Stimulated activated CD8-positive, alpha-beta memory T cell treated with anti-CD3 and anti-CD28 coated beads, Interleukin-4, amount 100 ng/mL, for 48 hours (primary cell): Measurements from ENCODE around the gene LGMN.
A peak's percentile ranks its signal among the peaks of the same experiment; 100 is the strongest.
"Not testable (repeated sequence)": the region's sequence is repeated elsewhere in the genome, so short reads cannot be mapped to it uniquely, and the experiment has no call there.

ENCODE experiments used
- DNase-seq: peaks from one replicate; pipeline ENCODE4 v3.0.0-alpha.2; 2020

The LGMN gene

DNA sequence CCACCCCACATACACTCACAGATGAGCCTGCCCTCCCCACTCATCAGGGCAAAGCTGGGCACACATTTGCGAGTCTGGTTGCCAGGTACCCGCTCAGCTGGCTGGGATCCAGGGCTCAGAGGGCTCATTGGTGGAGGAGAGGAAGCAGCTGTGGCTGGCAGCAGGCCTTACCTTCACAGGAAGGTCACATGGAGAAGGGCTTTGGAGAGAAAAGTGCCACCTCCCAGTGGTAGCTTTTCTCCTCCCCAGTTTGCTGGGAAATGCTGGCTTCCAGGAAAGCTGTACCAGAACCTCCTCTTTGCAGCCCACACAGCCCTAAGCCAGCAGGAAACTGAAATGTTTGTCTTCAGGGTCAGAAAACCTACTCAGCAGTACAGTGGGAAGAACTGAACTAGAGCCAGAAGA lies 55.6 kb downstream of the LGMN start:
- no peak for DNase-seq

GRCh38 chr14:92690171-92691011 lies 58.0 kb downstream of the LGMN start:
- DNase-seq, result no peak

GRCh38 chr14:92688434-92689375 lies 59.7 kb downstream of the LGMN start:
- DNase-seq, result no peak

GRCh38 chr14:92687681-92688433 lies 60.6 kb downstream of the LGMN start:
- DNase-seq, result no peak

DNA sequence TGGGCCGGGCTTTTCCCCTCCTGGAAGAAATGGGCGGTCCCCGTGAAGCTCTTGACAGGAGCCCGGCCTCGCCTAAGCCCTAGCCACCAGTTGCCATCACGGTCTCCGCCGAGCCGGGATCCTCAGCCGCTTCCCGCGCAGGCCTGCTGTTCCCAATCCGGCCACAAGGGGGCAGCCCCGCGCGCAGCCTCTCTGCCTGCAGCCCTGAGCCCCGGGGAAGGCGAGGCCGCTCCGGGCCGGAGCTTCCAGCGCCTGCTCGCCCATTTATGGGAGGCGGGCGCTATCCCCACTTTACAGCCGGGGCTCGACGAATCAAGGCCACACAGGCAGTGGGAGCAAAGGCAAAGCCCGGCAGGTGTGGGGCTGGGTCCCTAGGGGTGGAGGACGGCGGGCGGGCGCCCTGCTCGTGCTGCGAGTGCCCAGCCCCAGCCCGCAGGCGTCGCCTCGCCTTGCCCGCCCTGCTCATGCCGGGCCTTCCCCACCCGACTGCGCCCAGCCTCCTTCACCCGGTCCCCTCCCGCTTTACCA lies 61.5 kb downstream of the LGMN start:
- peak; percentile 79 for DNase-seq

DNA sequence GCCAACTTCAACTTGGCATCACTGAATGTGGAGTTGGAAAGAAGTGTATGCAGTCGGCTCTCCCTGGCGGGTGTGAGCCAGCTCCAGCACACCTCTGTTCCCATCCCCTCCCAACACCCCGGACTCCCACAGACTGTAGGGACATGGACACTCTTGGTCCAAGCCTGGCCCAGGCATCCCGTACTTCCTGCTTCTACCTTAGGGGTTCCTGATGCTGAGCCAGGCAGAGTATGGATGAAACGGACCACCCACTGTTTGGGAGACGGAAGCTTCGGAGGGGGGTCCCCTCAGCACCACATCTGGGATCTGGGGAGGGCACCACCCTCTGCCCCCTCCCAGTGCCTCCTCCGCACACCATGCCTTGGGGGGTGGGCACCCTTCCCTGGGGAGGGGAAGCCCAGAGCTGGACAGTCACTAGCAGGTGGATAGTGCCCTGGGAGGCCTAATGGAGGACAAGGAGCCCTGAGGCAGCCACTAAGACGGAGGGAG lies 62.0 kb downstream of the LGMN start:
- DNase-seq, result no peak

DNA sequence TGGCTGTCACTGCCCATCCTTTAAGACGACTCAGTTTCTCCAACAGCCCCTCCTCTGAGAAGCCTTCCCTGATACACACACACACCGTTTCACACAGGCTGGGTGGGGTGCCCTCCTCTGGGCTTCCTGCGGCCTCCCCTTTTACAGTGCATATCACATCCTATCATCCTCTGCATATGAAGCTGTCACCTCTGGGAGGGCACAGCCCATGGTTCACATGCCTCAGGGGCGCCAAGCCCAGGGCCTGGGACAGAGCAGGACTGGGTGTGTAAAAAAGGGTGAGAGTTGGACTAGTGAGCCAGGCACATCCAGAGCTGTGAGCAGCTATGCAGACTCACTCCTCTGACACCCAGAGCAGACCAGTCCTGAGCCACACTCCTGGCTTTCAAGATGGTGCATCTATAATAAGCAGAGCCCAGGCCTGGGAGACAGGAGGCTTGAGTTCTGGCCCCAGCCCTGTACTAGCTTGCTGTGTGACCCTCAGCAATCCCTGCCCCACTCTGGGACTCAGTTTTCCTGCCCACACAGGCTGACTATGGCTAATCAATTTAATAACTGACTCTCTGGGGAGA lies 62.6 kb downstream of the LGMN start:
- no peak for DNase-seq

DNA sequence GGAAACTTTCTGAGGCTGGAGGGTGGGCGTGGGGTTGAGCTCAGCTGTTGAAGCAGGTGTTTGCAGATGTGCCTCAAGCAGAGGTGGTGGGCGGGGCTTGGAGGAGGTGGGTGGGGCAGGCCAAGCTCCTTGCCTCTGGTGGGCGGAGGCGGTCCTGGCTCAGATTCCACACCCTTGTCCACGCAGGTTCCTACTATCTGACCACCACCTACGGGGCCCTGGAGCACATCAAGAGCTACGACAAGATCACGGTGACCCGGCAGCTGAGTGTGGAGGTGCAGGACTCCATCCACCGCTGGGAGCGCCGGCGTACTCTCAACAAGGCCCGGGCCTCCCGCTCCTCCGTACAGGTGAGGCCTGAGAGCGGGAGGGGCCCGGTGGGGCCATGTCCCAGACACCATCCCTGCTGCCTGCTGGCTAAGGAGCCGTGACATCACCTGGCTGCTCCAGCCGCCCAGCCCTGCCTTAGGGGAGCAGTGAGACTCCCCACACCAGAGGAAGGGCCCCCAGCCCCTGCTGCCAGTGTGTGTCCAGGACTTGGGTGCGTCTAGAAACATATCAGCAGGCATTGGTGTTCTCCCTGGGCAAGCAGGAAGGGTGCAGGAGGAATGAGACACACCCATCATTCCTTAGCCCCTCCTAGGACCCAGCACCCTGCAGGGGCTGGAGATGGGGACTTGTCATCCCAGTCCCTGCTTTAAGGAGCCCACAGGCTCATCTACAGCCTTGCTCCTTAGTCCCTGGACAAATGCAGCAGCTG lies 63.4 kb downstream of the LGMN start:
- no peak for DNase-seq

DNA sequence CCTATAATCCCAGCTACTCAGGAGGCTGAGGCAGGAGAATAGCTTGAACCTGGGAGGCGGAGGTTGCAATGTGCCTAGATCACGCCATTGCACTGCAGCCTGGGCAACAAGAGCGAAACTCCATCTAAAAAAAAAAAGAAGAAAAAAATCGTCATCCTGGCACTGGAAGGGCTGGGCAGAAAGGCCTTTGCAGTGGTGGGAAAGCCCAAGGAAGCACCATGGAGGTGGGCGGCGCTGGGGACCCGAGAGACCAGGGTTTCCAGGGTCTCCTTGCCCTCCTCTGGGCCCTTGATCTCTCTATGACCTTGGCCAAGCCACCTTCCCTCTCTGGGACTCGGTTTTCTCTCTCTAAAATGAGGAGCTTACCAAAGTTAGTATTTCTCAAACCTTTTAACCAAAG lies 65.4 kb downstream of the LGMN start:
- no peak for DNase-seq

DNA sequence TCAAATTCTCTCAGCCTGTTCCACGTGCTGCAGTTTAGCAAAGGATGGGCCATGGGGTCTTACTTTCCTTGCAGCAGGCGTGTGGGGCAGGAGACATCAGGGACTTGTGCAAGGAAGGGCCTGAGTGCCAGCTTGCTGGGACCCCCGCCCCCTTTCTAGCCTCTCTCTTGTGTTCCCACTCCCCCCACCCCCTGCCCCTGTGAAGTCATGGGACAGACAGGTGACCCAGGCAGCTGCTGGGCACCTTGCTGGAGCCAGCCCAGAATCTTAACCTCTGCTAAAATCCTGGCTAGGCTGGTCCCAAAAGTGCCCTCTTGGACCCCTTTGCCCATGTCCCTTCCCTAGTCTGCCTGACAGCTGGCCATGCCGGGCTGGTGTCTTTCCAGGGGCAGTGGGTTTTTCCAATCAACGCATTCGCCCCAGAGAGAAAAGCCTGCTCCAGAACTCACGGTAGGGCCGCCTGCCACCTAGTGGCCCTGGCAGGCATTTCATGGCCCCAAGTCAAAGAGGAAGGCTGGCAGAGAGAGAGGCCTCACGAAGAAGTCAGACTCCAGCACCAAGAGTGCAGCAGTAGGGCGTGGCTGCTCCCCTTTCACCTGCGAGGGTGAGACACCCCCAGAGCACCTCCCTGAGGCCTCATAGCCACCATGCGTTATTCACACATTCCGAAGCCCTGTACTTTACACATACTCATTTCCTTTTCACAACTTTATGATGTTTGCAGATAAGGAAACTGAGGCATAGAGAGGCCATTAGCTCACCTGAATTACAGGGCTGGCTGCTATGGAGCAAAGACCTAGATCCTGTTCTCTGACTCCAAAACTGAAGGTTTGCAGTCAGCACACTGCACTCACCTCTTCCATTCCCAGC lies 67.4 kb downstream of the LGMN start:
- DNase-seq, result peak; percentile 83

DNA sequence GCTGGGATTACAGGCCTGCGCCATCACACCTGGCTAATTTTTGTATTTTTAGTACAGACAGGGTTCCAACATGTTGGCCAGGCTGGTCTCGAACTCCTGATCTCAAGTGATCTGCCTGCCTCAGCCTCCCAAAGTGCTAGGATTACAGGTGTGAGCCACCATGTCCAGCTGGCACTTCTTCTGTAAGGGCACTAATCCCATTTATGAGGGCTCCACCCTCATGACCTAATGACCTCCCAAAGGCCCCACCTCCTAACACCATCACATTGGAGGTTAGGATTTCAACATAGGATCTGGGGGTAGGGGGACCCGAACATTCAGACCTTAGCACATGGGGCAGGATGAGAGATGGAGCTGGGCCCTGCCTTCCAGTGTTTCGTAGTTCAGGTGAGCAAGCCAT lies 68.1 kb downstream of the LGMN start:
- not testable (repeated sequence) for DNase-seq

- DNase-seq, result no peak
These were observed 69.2 kb downstream of the LGMN start for GRCh38 chr14:92679246-92679645.

GRCh38 chr14:92678766-92679165 lies 69.7 kb downstream of the LGMN start:
- no peak for DNase-seq

DNA sequence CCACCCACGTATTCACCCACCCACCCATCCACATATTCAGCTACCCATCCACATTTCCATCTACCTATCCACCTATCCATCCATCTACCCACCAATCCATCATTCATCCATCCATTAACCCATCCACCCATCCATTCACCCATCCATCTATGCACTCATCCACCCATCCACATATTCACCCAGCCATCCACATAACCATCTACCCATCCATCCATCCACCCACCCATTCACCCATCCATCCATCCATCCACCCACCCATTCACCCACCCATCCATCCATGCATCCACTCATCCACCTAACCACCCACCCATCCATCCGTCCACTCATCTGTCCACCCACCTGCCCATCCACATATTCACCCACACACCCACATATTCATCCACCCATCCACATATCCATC lies 70.5 kb downstream of the LGMN start:
- DNase-seq, result no peak

DNA sequence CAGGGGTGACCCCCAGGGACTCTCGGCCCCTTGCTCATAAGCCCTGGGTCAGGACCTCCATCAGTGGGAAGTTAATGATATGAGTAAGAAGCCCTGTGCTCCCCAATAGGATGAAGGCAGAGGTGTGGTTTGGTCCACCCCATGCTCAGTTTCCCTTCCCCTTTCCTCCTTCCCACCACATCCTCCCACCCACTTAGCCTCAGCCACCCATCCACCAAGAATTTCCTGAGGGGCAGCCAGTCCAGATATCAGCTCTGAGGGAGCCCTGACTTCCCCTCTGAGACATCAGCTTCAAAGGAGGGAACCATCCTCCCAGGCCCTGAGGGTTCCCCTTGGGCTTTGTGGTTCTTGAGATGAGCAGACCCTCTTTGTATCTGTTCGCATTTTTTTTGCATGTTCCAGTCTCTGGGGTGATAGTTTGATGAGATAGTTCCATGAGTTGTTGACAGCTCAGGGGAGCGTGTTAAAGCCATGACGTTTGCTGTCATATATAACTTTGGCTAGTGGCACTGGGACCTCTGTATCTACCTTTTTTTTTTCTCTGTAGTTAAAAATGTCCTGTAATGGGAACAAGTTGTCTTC lies 71.2 kb downstream of the LGMN start:
- peak; percentile 85 for DNase-seq

- no peak for DNase-seq
These were observed 71.9 kb downstream of the LGMN start for GRCh38 chr14:92676403-92677086.

DNA sequence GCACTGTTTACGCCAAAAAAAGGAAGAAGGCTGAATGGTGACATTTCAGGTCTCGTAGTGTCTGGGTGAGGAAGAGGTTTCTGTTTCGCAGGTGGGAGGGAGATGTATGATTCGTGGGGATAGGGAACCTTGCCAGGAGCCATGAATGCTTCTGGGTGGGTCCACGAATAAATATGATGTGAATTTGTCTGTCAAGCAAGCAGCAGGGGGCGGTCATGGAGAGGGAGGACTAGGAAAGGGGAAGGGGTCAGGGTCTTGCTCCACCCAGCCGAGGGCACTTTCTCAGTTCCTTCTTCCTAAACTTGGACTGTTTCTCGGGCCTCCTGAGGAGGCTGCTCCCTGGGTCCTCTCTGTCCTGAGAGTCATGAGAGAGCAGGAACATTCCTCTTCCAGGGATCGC lies 72.5 kb downstream of the LGMN start:
- DNase-seq, result no peak

GRCh38 chr14:92675421-92675820 lies 73.0 kb downstream of the LGMN start:
- no peak for DNase-seq

DNA sequence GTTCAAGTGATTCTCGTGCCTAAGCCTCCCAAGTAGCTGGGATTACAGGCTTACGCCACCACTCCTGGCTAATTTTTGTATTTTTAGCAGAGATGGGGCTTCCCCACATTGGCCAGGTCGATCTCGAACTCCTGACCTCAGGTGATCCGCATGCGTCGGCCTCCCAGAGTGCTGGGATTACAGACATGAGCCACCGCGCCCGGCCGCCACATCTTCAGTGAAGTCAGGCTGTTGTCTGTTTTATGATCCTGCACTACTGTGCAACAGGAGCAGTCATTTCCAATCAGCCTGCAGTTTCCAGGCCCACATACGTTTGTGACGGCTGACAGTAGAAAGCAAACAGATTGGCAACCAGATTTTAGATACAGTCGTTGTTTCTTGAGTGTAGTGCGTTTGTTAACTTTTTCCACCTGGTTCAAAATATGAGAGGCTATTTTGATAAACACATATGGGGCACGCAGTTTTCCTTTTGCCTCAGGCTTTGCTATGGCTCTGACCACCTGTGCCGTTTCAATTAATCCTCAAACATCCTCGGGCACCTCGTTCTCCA lies 74.8 kb downstream of the LGMN start:
- no peak for DNase-seq
